ENCODE measurements around the gene MORN1. TPM values are rescaled to one million over a fixed set of nuclear protein-coding genes. Genes with fewer than 3 reads are reported as not detected.

MORN1 gene
- total and polyA plus RNA-seq, 2 experiments from 2014 or later = 4.5 to 9.4 TPM

- TF ChIP-seq EZH2phosphoT487 (IDR thresholded peaks at IDR 0.05; ENCODE audit: low read depth, severe bottlenecking, unreplicated experiment) = no peak
- TF ChIP-seq EZH2 (IDR thresholded peaks at IDR 0.05; ENCODE audit: borderline replicate concordance) = no peak
- TF ChIP-seq CTCF (IDR thresholded peaks at IDR 0.05; ENCODE audit: poor library complexity) = no peak
- Histone ChIP-seq H4K20me1 (ENCODE audit: insufficient read depth, poor library complexity, severe bottlenecking) (no peaks in the 10 kb centered on the region), H3K4me1 (ENCODE audit: insufficient read depth) (no peaks in the 10 kb centered on the region), H2AFZ (no peak overlapping the region), H3K79me2 (no peaks in the 10 kb centered on the region), H3K36me3 (replicated peaks; ENCODE audit: insufficient read depth, low read depth) (no peaks in the 10 kb centered on the region), H3K9me2 (replicated peaks; ENCODE audit: insufficient read depth) (no peaks in the 10 kb centered on the region), H3K9me3 (ENCODE audit: low read depth) (no peaks in the 10 kb centered on the region), H3K27me3 (no peaks in the 10 kb centered on the region), H3K27ac (no peak overlapping the region), H3K4me3 (no peak overlapping the region), H3K4me2 (no peak overlapping the region)
- 92% methylated on average over 10 of the region's 10 CpGs for WGBS (ENCODE audit: low lambda C conversion rate, missing lambda C conversion rate)
- no peak for DNase-seq (ENCODE audit: low spot score)
These were observed 40.9 kb downstream of the MORN1 start for GRCh38 chr1:2350501-2350900.

GRCh38 chr1:2349806-2350205 lies 41.5 kb downstream of the MORN1 start:
- no peaks in the 10 kb centered on the region for H4K20me1 ChIP-seq (ENCODE audit: insufficient read depth, poor library complexity, severe bottlenecking)
- no peak overlapping the region for H3K27ac ChIP-seq
- H3K9me3 ChIP-seq (ENCODE audit: low read depth) = no peaks in the 10 kb centered on the region
- 86% methylated on average over 9 of the region's 9 CpGs for WGBS (ENCODE audit: low lambda C conversion rate, missing lambda C conversion rate)
- TF ChIP-seq CTCF (IDR thresholded peaks at IDR 0.05; ENCODE audit: poor library complexity) (no peak), EZH2 (IDR thresholded peaks at IDR 0.05; ENCODE audit: borderline replicate concordance) (no peak), EZH2phosphoT487 (IDR thresholded peaks at IDR 0.05; ENCODE audit: low read depth, severe bottlenecking, unreplicated experiment) (no peak)
- no peaks in the 10 kb centered on the region for H3K4me1 ChIP-seq (ENCODE audit: insufficient read depth)
- no peak overlapping the region for H2AFZ ChIP-seq
- no peak overlapping the region for H3K4me2 ChIP-seq
- H3K9me2 ChIP-seq (replicated peaks; ENCODE audit: insufficient read depth) = no peaks in the 10 kb centered on the region
- no peaks in the 10 kb centered on the region for H3K27me3 ChIP-seq
- H3K36me3 ChIP-seq (replicated peaks; ENCODE audit: insufficient read depth, low read depth) = no peaks in the 10 kb centered on the region
- no peaks in the 10 kb centered on the region for H3K79me2 ChIP-seq
- no peak for DNase-seq (ENCODE audit: low spot score)
- no peak overlapping the region for H3K4me3 ChIP-seq

GRCh38 chr1:2348346-2349325 lies 42.7 kb downstream of the MORN1 start:
- no peak for DNase-seq (ENCODE audit: low spot score)
- Histone ChIP-seq H3K79me2 (no peaks in the 10 kb centered on the region), H3K4me1 (ENCODE audit: insufficient read depth) (no peaks in the 10 kb centered on the region), H3K9me3 (ENCODE audit: low read depth) (no peaks in the 10 kb centered on the region), H3K4me2 (no peak overlapping the region), H2AFZ (no peak overlapping the region), H3K9me2 (replicated peaks; ENCODE audit: insufficient read depth) (no peaks in the 10 kb centered on the region), H3K4me3 (no peak overlapping the region), H3K27me3 (no peaks in the 10 kb centered on the region), H4K20me1 (ENCODE audit: insufficient read depth, poor library complexity, severe bottlenecking) (no peaks in the 10 kb centered on the region), H3K27ac (no peak overlapping the region), H3K36me3 (replicated peaks; ENCODE audit: insufficient read depth, low read depth) (no peaks in the 10 kb centered on the region)
- TF ChIP-seq EZH2phosphoT487 (IDR thresholded peaks at IDR 0.05; ENCODE audit: low read depth, severe bottlenecking, unreplicated experiment) = no peak
- no peak for TF ChIP-seq CTCF (IDR thresholded peaks at IDR 0.05; ENCODE audit: poor library complexity)
- no peak for TF ChIP-seq EZH2 (IDR thresholded peaks at IDR 0.05; ENCODE audit: borderline replicate concordance)
- 96% methylated on average over 42 of the region's 59 CpGs for WGBS (ENCODE audit: low lambda C conversion rate, missing lambda C conversion rate)

All from hepatocyte (in vitro differentiated cells).